Memory B cell (primary cell): ENCODE results near the gene ARL11.
A peak's percentile ranks its signal among the peaks of the same experiment; 100 is the strongest.

ENCODE experiments used
- ATAC-seq: fragments of 150-1000 bp; cut with Tn5 transposase; 2 replicates; pipeline ENCODE4 v1.10.0; 2021; ENCODE audit warnings: low read depth, mild to moderate bottlenecking, moderate library complexity
- DNase-seq, 2 donors: peaks; one replicate each; pipeline ENCODE4 v3.0.0; 2022; ENCODE audit warnings: low spot score in 2 of 2
- H3K27ac Mint-ChIP-seq: one replicate; pipeline ENCODE4 v1.8.0; 2022; ENCODE audit warnings: mild to moderate bottlenecking, moderate library complexity, mixed read lengths
- H3K27me3 Mint-ChIP-seq: one replicate; pipeline ENCODE4 v1.8.0; 2022; ENCODE audit warnings: mixed read lengths
- H3K36me3 Mint-ChIP-seq: one replicate; pipeline ENCODE4 v1.8.0; 2022; ENCODE audit warnings: mild to moderate bottlenecking, mixed read lengths
- H3K4me1 Mint-ChIP-seq: one replicate; pipeline ENCODE4 v1.8.0; 2022; ENCODE audit warnings: mixed read lengths
- H3K4me3 Mint-ChIP-seq: one replicate; pipeline ENCODE4 v1.8.0; 2022; ENCODE audit warnings: mild to moderate bottlenecking, moderate library complexity, mixed read lengths
- H3K9me3 Mint-ChIP-seq: one replicate; pipeline ENCODE4 v1.8.0; 2022; ENCODE audit warnings: mixed read lengths

ARL11 gene

DNA sequence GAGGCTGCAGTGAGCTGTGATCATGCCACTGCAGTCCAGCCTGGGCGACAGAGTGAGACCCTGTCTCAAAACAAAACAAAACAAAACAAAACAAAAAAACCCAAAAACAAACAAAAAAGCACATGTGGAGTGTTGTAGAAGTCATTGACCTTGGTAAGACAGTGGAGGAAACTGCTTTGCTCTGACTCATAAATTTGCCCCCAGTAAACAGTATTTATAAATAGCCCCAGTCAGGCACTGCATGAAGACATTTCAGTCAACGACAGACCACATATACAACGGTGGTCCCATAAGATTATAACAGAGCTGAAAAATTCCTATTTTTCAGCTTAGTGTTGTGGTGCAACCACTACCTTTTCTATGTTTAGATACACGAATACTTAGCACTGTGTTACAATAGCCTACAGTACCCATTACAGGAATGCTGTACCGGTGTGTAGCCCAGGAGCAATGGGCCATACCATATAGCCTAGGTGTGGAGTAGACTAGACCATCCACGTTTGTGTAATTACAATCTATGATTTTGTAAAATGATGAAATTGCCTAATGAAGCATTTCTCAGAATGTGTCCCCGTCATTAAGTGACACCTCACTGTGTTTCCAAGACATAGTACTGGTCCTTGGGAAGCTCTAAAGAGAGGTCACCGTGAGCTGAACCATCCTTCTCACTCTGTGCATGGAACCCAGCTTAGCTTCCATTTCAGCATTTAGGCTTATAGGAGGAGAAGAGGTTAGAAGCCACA is 1.1 kb downstream of the ARL11 start:
- Mint-ChIP-seq H3K4me3 (peak overlapping the region; percentile 97), H3K36me3 (peaks cover 10% of the 10 kb centered on the region), H3K4me1 (peaks cover 16% of the 10 kb centered on the region), H3K9me3 (no peaks in the 10 kb centered on the region), H3K27me3 (no peaks in the 10 kb centered on the region), H3K27ac (peak overlapping the region; percentile 92)
- no peak for ATAC-seq
- DNase-seq: no peak

DNA sequence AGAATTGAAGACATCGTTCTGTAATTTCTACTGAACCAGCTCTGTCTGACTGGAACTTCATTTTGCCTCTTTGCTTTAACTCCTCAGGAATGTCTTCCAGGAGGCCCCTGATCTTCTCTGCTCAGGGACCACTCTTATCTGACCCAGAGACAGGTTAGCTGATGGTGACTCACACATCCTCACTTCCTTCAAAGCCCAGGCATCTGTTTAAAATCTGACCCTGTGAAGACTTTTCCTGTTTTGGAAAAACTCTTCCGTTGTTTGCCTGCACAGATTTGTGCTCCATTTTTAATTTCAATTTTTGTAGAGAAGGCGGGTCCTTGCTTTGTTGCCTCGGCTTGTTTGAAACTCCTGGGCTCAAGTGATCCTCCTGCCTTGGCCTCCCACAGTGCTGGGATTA is 1.6 kb downstream of the ARL11 start:
- no peaks in the 10 kb centered on the region for H3K27me3 Mint-ChIP-seq
- ATAC-seq: no peak
- H3K4me1 Mint-ChIP-seq: peaks cover 19% of the 10 kb centered on the region
- H3K27ac Mint-ChIP-seq: no peak overlapping the region
- H3K4me3 Mint-ChIP-seq: no peak overlapping the region
- H3K9me3 Mint-ChIP-seq: no peaks in the 10 kb centered on the region
- H3K36me3 Mint-ChIP-seq: peaks cover 10% of the 10 kb centered on the region
- no peak for DNase-seq

DNA sequence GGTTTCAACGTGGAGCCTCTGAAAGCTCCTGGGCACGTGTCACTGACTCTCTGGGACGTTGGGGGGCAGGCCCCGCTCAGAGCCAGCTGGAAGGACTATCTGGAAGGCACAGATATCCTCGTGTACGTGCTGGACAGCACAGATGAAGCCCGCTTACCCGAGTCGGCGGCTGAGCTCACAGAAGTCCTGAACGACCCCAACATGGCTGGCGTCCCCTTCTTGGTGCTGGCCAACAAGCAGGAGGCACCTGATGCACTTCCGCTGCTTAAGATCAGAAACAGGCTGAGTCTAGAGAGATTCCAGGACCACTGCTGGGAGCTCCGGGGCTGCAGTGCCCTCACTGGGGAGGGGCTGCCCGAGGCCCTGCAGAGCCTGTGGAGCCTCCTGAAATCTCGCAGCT is 2.3 kb downstream of the ARL11 start:
- H3K27me3 Mint-ChIP-seq: no peaks in the 10 kb centered on the region
- DNase-seq (no peak), ATAC-seq (no peak)
- H3K36me3 Mint-ChIP-seq: peaks cover 10% of the 10 kb centered on the region
- peaks cover 24% of the 10 kb centered on the region for H3K4me1 Mint-ChIP-seq
- H3K27ac Mint-ChIP-seq: no peak overlapping the region
- no peaks in the 10 kb centered on the region for H3K9me3 Mint-ChIP-seq
- H3K4me3 Mint-ChIP-seq: no peak overlapping the region

DNA sequence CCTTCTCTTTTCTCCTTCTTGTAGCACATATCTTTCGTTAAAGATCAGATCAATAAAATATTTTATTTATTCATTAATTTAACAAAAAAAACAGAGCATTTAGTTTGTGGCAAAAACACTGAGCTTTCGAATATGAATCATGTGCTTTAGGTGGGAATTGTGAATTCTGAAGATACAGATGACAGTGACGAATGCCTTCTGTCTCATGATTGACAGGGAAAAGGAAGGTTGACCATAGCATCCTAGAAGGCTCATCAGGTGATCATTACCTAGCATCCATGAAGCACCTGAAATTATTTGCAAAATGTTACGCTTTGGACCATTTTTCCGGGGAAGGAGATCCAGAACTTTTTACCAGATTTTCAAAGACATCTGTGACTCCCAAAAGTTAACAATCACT is 3.8 kb downstream of the ARL11 start:
- Mint-ChIP-seq H3K4me3 (no peak overlapping the region), H3K4me1 (peaks cover 27% of the 10 kb centered on the region)
- no peak for ATAC-seq

DNA sequence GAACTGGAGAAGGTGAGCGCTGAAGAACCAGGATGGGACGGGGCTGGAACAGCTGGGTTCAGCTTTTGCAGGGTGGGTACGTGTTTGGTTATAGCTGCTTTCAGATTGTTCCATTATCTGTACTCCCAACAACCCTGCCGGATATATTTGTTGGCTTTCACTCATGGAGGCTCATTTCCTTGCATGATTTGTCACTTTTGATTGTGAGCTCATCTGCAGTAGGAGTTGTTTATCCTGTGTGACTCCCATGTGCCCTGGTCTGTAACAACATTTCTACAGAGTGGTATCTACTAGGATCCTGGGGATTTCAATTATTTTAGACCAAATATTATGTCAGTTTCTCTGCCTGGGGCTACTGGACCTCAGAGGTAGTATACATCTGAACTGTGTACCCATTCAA is 5.4 kb downstream of the ARL11 start:
- peak overlapping the region; percentile 12 for H3K27ac Mint-ChIP-seq
- no peaks in the 10 kb centered on the region for H3K9me3 Mint-ChIP-seq
- ATAC-seq (no peak), DNase-seq (no peak)
- peaks cover 23% of the 10 kb centered on the region for H3K4me1 Mint-ChIP-seq
- H3K27me3 Mint-ChIP-seq: no peaks in the 10 kb centered on the region
- no peak overlapping the region for H3K4me3 Mint-ChIP-seq
- H3K36me3 Mint-ChIP-seq: peaks cover 20% of the 10 kb centered on the region

More for the DNA sequence above, 3.8 kb downstream of the ARL11 start:
- peaks cover 18% of the 10 kb centered on the region for H3K36me3 Mint-ChIP-seq
- H3K9me3 Mint-ChIP-seq: no peaks in the 10 kb centered on the region
- H3K27ac Mint-ChIP-seq: no peak overlapping the region
- no peaks in the 10 kb centered on the region for H3K27me3 Mint-ChIP-seq
- no peak for DNase-seq

DNA sequence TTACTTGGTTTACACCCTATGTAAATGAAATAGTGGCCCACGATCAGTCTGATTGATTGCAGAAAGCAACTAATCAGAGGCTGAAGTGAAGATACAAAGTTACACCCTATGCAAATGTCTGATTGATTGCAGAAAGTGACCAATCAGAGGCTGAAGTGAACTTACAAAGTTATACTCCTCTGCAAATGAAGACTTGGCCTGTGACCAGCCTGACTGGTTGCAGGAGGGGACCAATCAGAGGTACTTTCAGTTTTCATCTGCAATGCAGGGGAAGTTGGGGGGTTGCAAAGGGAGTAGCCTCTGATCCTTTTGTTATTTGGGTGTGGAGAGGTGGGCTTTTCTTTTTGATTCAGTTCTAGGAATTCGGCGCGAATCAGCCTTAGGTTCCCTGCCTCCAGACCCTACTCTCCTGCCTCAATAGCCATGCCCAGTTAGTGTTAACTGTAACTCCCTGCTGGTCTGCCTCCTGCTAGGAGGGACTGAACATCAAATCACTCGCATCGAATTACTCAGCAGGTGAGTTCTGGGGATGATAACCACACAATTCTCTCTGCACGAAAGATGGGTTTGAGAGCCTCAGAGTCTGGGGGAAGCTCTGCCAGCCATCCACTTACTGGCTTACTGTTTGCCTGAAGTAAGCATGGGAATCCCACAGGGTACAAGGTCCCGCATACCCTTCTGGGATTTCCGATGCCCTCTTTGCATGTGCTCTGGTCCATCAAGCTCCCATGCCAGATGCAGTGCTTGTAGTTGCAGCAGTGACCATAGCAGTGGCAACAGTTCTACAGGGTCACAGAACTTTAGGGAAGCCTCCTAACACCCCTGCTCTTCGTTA is 7.5 kb downstream of the ARL11 start:
- H3K27me3 Mint-ChIP-seq: no peaks in the 10 kb centered on the region
- peak overlapping the region; percentile 23 for H3K27ac Mint-ChIP-seq
- peak overlapping the region; percentile 64 for H3K4me3 Mint-ChIP-seq
- no peaks in the 10 kb centered on the region for H3K9me3 Mint-ChIP-seq
- peaks cover 20% of the 10 kb centered on the region for H3K36me3 Mint-ChIP-seq
- DNase-seq (no peak), ATAC-seq (peak; percentile 70)
- peaks cover 18% of the 10 kb centered on the region for H3K4me1 Mint-ChIP-seq

DNA sequence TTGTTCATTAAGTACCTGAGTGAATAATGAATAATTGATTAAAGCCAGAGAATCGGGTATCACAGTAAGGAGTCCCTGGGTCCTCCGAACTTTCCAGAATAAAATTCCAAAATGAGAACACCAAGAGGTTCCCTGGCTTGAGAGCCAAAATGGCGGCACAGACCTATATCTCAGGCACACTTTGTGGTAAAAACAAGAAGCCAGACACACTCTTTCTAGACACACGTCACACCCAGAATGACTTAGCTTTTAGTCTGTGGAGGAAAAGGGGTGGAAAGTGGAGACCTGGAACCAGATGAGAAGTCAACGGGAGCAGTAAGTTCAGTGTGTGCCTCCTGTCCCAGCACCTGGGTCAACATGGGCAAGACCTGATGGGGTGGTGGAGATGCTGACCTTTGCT is 8.4 kb downstream of the ARL11 start:
- ATAC-seq: no peak
- Mint-ChIP-seq H3K4me1 (peaks cover 18% of the 10 kb centered on the region), H3K4me3 (no peak overlapping the region), H3K27me3 (no peaks in the 10 kb centered on the region), H3K36me3 (peaks cover 20% of the 10 kb centered on the region), H3K27ac (no peak overlapping the region), H3K9me3 (no peaks in the 10 kb centered on the region)
- DNase-seq: no peak

DNA sequence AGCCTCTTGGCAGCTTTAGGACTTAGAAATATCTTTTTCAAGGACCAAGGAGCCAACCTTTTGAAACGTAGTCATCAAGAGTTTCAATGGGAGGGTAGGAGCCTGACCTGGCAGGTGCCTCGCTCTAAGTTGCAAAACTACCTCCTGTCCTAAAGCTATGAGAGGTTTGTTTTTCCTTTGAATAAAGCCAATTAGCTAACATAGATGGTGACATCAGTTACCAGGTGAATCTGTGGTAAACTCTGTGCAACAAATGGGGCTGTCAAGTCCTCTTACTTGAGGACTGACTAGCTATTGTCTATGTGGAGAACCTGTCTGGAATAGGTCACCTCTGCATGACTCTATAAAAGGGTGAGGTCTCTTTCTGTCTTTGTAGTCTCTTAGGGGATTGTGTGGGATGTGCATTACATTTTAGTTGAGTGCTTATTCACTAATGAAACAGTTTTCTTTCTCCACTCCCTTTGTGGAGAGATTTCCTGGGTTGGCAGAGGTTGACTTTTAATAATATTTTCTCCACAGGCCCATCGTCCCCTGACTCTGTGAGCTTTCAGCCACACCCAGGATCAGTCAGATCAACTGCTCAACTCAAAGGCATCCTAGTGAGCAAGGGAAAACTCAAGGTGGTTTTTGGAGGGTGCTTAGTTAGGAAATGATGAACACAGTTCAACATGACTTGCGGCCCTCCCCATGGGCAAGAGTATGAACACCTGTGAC is 9.9 kb downstream of the ARL11 start:
- peaks cover 14% of the 10 kb centered on the region for H3K36me3 Mint-ChIP-seq
- peaks cover 1% of the 10 kb centered on the region for H3K27me3 Mint-ChIP-seq
- H3K27ac Mint-ChIP-seq: peak overlapping the region; percentile 73
- H3K4me3 Mint-ChIP-seq: no peak overlapping the region
- peaks cover 23% of the 10 kb centered on the region for H3K4me1 Mint-ChIP-seq
- H3K9me3 Mint-ChIP-seq: no peaks in the 10 kb centered on the region
- no peak for DNase-seq
- ATAC-seq: no peak

DNA sequence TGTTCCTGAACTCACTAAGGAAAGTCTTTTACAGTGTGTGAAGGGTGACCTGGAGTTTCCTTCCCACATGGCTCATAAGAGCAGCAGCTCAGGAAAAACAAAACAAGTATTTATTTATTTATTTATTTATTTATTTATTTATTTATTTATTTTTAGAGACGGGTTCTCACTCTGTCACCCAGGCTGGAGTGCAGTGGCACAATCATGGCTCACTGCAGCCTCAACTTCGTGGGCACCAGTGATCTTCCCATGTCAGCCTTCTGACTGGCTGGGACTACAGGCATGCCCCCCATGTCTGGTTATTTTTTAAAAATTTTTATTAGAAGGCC is 10.4 kb downstream of the ARL11 start:
- peaks cover 1% of the 10 kb centered on the region for H3K27me3 Mint-ChIP-seq
- peak overlapping the region; percentile 73 for H3K27ac Mint-ChIP-seq
- peaks cover 19% of the 10 kb centered on the region for H3K4me1 Mint-ChIP-seq
- peaks cover 10% of the 10 kb centered on the region for H3K36me3 Mint-ChIP-seq
- ATAC-seq (no peak), DNase-seq (no peak)
- H3K4me3 Mint-ChIP-seq: no peak overlapping the region
- H3K9me3 Mint-ChIP-seq: no peaks in the 10 kb centered on the region

DNA sequence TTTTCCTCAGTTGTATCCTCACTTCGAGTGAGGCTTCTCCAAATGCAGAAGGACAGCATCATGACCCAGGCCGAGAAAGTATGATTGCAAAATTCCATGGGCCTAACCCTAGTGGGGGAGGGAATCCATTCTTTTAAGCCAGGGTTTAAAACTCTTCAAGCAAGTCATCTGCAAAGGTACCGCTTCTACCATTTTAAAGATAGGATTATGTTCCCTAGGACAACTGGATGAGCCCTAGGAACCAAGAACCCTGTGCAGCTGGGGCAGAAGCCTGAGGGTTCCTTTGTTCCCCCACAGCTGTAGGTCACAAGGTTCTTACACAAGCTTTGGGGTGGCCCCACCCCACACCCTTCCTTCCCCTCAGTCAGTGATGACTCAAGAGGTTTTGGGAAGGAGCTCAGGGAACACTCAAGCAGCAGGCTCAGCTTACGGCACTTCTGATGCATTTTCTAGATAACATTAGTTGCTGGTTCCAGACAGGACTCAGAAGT is 13.5 kb downstream of the ARL11 start:
- H3K4me1 Mint-ChIP-seq: peaks cover 11% of the 10 kb centered on the region
- H3K27me3 Mint-ChIP-seq: peaks cover 3% of the 10 kb centered on the region
- no peak overlapping the region for H3K27ac Mint-ChIP-seq
- DNase-seq (no peak), ATAC-seq (no peak)
- no peaks in the 10 kb centered on the region for H3K9me3 Mint-ChIP-seq
- H3K36me3 Mint-ChIP-seq: peaks cover 4% of the 10 kb centered on the region
- H3K4me3 Mint-ChIP-seq: peak overlapping the region; percentile 56

DNA sequence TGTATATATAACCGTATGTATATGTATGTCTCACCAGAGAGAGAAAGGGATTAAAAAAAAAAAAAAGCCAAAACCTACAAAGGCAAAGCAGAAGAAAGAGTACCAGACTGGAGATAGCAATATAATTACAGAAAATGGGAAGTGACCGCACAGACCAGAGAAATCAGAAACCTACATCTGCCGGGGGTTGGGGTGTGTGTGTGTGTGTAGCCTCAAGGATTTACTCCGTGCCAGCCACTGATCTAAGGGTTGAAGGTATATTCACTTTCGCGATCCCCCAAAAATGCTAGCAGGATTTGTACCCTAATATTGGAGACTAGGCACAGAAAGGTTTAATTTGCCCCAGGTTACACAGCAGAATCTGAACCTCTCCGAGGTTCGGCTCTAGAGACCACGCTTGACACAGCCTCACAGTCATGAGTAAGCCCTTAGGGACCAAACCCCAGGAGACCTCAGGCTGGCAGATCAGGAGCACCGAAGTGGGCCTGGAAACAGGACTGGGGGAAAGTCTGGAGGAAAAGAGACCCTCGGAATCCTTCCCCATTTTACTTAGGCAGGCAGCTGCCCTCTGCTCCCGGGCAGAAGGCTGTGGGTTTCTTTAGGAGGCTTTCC is 14.8 kb downstream of the ARL11 start:
- no peak overlapping the region for H3K27ac Mint-ChIP-seq
- peaks cover 11% of the 10 kb centered on the region for H3K4me1 Mint-ChIP-seq
- peak; percentile 91 for ATAC-seq
- H3K9me3 Mint-ChIP-seq: no peaks in the 10 kb centered on the region
- DNase-seq: no peak
- H3K27me3 Mint-ChIP-seq: peaks cover 3% of the 10 kb centered on the region
- H3K36me3 Mint-ChIP-seq: peaks cover 4% of the 10 kb centered on the region
- H3K4me3 Mint-ChIP-seq: peak overlapping the region; percentile 75

DNA sequence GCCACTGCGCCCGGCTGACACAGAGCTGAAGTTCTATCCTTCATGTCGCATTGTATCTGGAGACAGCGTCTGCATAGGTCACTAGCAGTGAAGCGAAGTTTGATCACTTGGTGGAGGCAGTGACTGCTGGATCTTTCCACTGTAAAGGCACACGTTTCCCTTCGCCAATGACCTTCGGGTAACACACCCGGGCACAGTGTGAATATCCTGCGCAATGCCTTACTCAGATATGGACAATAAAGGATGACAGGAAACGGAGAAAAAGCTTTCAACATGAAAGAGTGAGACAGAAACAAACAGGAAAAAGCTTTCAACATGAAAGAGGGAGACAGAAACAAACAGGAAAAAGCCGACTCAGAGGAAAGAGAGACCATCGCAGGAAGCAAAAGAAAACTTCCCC is 17.1 kb downstream of the ARL11 start:
- H3K27ac Mint-ChIP-seq: no peak overlapping the region
- no peaks in the 10 kb centered on the region for H3K9me3 Mint-ChIP-seq
- peaks cover 2% of the 10 kb centered on the region for H3K36me3 Mint-ChIP-seq
- H3K27me3 Mint-ChIP-seq: peaks cover 3% of the 10 kb centered on the region
- DNase-seq (no peak), ATAC-seq (no peak)
- peaks cover 11% of the 10 kb centered on the region for H3K4me1 Mint-ChIP-seq
- no peak overlapping the region for H3K4me3 Mint-ChIP-seq

DNA sequence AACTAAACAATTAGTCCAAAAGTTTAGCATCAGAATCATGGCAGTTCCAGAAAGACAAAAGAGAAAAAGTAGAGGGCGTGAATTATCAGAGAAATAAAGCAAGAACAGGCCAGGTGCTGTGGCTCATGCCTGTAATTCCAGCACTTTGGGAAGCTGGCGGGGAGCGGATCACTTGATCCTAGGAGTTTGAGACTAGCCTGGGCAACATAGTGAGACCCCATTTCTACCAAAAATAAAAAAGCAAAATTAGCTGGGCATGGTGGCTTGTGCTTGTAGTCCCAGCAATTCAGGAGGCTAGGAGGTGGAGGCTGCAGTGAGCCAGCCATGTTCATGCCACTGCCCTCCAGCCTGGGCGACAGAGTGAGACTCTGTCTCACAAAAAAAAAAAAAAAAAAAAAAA is 18.4 kb downstream of the ARL11 start:
- peaks cover 3% of the 10 kb centered on the region for H3K27me3 Mint-ChIP-seq
- H3K27ac Mint-ChIP-seq: no peak overlapping the region
- ATAC-seq (no peak), DNase-seq (no peak)
- H3K4me1 Mint-ChIP-seq: peaks cover 11% of the 10 kb centered on the region
- peaks cover 2% of the 10 kb centered on the region for H3K36me3 Mint-ChIP-seq
- no peaks in the 10 kb centered on the region for H3K9me3 Mint-ChIP-seq
- H3K4me3 Mint-ChIP-seq: no peak overlapping the region
